Activated CD8-positive, alpha-beta memory T cell treated with anti-CD3 and anti-CD28 coated beads for 36 hours (primary cell): ENCODE data around the gene SRGAP3. TPM values are rescaled to one million over a fixed set of nuclear protein-coding genes. Genes with fewer than 3 reads are reported as not detected.

Experiments used
- CTCF ChIA-PET: fragments of 350-600 bp; sonication (Branson Sonifier 250); formaldehyde crosslinking; loops from one replicate; lab custom pipeline; 2021; ENCODE audit warnings: antibody characterized with exemption; lab: Charles Lee
- POLR2A ChIA-PET: fragments of 350-600 bp; sonication (Branson Sonifier 250); formaldehyde crosslinking; loops from one replicate; lab custom pipeline; 2021; ENCODE audit warnings: antibody characterized with exemption; lab: Charles Lee
- total RNA-seq, 2 experiments: library from RNA; stranded (reverse); gene quantifications; one replicate each; pipeline ENCODE4 v1.2.3, GENCODE V29; 2021

The SRGAP3 gene
- total RNA-seq, 2 experiments from 2014 or later = 0.11 to 0.99 TPM

DNA sequence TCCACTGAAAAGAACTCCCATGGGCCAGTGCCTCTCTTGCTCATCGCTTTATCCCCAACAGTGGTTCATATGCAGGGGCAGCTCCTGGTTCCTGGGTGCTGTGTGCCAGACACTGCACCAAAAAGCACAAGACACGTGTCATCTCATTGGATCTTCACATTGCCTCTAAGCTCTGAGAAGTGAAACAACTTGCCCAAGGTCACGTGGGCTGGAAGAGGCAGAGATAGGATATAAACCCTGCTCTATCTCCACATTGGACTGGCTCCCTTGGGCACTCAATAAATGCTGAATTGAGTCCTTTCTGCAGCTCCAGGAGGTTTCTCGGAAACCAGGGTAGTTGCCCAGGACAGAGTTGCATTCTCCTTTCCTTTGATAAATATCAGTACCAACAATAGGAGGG is 88.1 kb downstream of the SRGAP3 start:
- POLR2A ChIA-PET = no interaction called here
- CTCF ChIA-PET = no interaction called here

DNA sequence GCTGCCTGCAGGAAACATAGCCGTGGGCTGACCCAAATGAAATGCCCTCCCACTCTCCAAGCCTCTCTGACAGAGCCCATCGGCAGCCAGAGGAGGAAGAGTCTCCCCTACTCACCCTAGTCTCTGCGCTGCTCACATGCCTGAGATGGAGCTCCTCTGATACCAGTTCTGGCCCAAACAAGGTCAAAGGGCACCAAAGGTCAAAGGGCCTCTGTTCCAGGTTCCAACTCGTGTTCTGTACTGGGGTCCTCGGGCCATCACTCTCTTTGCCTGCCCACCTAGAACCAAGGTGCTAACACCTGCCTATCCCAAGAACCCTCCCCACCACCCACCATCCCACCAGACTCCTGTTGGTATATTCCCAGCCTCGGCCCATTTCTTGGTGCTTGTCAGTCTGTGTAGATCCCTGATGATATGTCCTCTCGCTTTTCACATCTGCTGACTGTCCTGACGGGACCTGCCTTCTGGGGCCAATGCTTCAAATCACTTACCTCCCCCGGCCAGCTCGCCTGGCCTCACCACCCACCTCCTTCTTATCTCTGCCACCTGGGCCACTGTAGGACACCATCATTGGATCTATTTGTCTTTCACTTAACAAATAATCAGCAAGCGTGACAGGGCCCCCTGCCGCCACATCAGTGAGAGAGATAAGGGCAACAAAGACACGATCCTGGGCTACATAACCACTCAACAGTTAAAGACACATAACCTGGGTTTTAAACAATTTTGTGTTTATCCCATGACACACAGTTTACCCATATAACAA is 90.4 kb downstream of the SRGAP3 start:
- ChIA-PET CTCF (no interaction called here), POLR2A (no interaction called here)

DNA sequence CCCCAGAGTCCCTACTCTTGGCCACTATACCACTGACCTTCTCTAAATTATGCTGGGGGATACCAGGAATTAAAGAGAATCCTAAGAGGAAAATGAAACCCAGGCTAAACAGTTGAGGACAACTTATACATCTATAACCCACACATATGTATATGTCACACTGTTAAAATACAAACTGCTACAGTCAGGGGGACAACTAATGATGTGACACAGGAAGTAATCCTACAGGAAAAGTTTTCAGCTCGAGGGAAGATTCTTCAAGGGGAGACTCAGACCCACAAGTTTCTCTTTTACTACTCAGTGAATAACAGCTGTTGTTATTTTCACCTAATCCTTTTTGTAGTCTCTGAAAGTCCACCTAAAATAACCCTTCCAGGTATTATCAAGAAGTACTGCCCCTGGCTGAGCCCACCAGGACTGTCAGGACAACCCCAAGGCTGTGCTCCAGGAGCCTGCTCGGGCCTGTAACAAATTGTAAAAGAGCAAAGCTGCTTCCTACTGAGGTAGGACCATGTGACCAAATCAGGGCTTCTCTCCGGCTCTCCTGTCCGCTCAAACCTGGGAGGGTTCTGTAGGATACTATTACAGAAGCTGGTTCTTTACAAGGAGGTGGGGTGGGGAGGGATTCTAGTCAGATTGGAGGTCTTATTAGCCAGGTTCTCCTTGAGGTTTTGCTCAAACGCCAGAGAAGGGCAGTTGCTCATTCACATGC is 91.6 kb downstream of the SRGAP3 start:
- POLR2A ChIA-PET = no interaction called here
- CTCF ChIA-PET = no interaction called here

DNA sequence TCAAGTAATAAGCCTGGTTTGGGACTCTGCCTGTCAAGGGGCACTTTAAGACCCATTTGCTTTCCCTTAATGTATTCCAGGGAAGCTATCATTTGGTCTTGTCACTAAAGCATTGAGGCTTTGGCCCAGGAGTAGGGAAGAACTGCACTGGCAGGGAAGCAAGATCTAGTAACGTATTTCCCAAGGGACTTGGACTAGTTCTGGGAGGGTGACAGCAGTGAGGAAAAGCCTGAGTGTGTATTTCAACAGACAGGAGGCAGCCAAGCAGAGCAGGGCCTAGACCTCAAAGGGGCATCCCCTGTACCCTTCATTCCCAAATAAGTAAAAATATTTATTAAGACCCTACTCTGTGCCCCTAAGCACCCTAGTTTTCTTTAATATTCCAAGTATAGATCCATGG is 92.8 kb downstream of the SRGAP3 start:
- ChIA-PET POLR2A (no interaction called here), CTCF (no interaction called here)

DNA sequence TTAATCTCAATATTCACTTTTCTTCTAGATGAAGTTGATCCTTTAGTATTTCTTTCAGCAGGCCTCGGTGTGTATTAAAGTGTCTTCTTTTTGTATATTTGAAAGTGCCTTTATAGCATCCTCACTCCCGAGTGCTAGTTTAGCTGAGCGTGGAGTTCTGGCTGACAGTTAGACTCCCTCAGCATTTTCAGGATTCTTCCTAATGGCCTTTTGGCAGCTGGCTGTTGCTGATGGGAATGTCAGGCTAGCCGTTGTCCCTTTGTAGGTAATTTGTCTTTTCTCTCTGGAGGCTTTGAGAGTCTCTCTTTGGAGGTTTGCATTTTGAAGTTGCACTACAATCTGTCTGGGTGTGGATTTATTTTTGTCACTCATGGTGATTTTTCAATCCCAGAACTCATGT is 94.4 kb downstream of the SRGAP3 start:
- POLR2A ChIA-PET = no interaction called here
- CTCF ChIA-PET = no interaction called here

DNA sequence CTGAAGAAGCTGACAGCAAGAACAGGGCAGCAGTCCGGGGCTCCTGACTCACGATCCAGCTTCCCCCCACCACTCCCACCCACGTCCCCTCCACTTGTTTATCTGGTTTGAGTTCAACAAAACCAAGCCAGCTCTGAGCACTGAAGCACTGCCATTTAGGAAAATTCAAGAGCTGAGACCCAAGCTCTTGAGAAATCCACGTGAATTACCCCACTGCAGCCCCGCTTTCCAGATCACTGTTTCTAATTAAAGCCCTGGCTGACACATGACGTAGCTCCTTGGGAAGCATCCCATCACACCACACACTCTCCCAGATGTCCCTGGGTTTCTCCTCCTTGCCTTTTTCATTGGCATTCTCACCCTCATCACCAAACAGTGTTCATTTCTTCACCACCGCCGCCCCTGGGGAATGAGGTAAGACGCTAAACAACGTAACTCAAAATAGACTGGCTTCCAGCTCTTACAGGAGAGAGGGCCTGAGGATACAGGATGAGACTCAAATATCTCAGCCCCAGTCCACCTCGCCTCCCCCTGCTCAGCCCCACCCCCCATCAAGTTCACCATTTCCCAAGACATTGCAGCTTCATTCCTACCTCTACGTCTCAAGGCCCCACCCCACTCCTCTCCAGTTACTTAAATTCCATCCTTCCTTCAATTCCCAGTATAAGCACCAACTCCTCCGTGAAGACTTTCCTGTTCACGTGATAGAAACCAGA is 95.4 kb downstream of the SRGAP3 start:
- ChIA-PET CTCF (no interaction called here), POLR2A (interaction anchor here (0.6 kb wide), 1 partner anchor 12 kb away, joined by 10 read pairs; no protein-coding TSS in a partner anchor)

DNA sequence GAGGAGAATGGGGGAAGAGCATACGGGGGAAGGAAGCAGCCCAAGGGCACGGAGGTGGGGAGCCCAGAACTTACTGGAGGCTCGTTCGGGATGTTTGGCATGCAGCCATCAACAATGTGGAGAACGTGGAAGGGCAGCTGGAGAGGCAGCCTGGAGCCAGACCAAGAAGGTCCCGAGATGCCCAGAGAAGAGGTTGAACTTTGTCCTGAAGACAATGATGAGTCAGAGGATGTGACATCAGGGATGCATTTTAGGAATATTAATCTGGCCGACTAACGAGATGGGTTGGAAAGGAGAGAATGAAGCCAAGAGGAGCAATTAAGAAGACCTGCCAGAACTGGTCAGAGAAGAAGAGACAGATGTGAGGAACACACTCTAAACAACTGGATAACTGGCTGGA is 98.2 kb downstream of the SRGAP3 start:
- ChIA-PET CTCF (no interaction called here), POLR2A (no interaction called here)

DNA sequence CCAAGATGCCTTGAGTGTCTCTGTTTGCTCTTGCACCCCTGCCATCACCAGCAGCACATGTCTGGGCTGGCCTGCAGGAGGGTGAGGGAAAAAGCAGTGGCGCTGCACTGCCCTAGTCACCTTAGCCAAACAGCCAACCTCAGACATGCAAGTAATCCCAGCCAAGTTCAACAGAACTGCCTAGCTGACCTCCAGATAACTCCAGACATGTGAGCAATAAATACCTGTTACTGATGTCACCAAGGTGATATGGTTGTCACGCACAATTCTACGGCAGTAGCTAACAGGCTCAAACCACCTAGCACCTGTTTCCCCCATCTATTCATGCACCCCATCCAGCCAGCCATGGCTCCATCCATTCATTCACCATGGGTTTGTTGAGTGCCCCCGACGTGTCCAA is 99.9 kb downstream of the SRGAP3 start:
- POLR2A ChIA-PET = no interaction called here
- CTCF ChIA-PET = no interaction called here

DNA sequence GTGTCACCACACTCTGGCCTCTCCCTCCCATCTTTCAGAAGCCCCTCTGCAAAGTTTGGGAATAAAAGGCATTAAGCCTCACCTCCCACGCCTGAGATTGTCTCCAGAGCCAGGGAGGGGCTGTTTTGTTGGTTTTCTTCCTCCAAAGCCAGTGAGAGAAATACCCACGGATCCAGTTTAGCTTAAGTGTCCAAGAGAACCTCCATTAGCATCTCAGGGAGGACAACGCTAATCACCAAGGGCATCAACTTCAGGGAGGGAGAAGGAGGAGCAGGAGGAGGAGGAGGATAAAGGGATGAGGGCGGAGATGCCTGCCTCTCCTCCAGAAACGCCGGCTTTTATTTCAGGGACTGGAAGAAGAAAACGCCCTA is 101.6 kb downstream of the SRGAP3 start:
- ChIA-PET POLR2A (no interaction called here), CTCF (no interaction called here)

DNA sequence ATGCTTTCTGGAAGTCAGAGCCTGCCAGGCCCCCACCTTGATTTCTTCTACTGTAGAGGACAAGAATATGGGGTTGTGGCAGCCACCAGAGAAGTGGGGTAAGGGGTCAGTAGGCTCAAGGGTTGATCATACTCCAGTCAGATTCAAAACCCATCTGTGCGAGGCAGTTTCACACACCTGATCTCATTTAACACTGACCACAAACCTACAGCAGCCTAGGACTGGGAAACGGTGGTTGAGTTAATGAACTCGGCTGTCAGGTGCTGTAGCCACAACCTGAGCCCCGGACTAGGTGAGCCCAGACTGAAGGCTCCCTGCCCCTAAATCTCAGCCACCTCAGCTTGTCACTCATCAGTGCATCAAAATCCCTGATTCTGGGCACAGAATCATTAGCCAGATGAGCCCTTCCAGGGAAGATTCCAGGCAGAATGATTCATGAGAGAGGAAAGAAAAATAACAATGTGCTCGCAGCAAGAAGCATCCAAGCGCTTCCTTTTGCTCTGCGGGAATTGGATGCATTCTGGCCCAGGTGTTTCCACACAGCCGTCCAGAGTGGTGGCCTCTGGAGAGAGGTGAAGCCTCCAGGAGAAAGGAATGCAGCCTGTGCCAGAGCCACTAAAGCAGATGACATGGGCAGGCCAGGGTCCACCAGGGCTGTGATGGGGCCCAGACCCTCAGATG is 102.1 kb downstream of the SRGAP3 start:
- ChIA-PET CTCF (no interaction called here), POLR2A (no interaction called here)

DNA sequence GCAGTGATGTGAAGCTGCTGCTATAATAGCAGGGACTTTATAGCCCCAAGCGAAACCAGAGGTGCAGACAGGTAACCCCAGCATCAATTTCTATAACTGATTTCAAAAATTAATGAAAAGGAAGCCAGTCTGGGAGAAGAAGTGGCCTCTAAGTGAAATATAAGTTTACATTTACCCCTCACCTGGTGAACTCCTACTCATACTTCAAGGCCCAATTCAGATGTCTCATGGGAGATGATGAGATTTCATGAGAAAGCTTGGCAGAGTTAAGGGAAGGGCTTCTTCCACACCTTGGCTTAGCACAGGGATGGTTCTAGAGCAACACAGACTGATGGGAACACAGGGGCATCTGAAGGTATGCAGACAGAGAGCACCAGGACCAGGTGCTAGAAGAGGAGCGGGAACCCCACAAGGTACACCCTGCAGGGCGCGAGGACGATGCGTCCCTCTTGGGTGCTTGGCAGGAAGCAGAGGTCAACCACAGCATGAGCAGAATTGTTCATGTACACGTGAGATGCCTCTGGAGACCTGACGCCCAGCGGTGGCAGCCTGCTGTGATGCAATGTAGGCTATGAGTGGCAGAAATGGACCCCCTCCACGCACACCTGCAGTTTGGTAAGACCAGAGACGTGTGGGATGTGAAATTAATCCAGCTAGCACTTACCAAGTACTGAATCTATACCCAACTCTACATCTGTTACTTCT is 102.9 kb downstream of the SRGAP3 start:
- ChIA-PET CTCF (no interaction called here), POLR2A (no interaction called here)

DNA sequence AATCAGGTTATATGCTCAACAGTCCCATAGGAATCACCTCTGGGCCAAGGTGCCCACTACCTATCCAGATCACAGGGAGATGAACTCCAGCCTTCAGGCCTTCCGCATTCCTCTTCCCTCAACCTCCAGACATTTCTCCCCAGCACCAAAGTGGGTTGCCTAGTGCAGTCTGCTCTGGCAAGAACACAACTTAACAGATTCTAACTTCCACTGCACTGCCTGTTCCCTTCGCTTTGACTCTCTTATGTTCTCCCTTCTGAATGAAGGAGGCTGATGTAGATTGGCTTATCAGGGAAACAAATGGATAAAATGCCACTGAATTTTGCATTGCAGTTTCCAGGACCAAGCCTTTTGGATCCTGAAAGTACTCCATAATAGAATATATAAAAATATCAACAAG is 106.3 kb downstream of the SRGAP3 start:
- ChIA-PET POLR2A (no interaction called here), CTCF (no interaction called here)

DNA sequence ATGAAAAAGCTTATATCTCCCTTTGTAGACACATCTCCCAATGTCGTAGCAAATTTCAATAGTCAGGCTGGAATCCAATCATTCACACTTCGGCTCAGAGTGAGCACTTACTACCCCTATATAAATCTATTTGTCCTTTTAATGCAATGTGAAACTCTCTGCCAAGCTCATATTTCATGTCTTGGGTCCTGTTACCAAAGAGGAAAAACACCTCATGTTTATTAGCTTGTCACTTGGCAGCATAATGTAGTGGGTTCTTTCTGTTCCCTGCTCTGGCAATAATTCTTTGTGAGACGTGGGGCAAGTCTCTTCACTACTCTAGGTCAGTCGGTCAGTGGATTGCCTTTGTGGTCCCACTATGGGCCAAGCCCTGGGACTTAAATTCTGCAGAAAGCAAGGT is 107.1 kb downstream of the SRGAP3 start:
- ChIA-PET CTCF (no interaction called here), POLR2A (interaction anchor here (0.6 kb wide), 1 partner anchor 12 kb away, joined by 10 read pairs; no protein-coding TSS in a partner anchor)

DNA sequence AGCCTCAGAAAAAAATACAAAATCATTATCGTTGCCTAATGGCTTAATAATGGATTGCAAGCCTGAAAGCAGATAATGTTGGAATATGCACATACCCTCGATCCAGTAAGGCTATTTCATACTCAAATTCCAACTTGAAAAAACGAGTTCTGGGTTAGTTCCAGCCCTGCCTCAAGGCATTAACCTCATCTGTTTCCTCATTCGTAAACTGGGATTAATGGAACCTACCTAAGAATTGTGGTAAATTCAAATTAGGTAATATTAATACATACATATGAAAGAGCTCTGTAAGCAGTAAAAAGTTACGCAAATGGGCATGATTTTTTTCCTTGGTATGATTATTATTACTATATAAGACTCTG is 107.5 kb downstream of the SRGAP3 start:
- CTCF ChIA-PET = no interaction called here
- POLR2A ChIA-PET = interaction anchor here (0.6 kb wide), 1 partner anchor 13 kb away, joined by 10 read pairs; no protein-coding TSS in a partner anchor

DNA sequence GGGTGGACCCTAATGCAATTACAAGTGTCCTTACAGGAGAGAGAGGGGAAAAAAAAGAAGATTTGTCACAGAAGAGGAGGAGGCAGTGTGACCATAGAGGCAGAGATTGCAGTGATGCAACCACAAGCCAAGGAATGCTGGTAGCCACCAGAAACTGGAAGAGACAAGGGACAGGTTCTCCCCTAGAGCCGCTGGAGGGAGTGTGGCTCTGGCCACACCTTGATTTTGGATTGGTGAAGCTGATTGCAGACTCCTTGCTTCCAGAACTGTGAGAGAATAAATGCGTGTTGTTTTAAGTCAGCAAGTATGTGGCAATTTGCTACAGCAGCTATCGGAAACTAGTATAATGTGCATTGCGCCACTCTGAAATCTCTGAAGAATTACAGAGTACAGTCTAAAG is 110.1 kb downstream of the SRGAP3 start:
- CTCF ChIA-PET = no interaction called here
- POLR2A ChIA-PET = no interaction called here

DNA sequence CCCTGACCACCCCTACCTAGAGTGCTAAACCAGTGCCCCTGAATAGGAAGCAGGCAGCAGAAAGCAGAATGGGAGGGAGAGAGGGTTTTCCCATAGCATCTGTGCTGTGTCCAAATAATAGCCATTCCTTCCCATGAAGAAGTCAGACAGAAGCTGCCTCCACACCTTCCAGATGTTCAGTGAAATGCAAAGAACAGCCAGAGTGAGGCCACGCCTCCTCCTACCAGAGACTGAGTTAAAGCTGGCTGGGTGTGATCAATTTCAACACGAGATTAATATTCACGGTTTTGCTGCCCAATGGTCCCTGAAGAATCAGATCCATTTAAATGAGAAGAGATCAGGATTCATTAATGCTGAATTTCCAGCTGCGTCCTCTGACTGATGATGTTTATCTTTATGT is 111.8 kb downstream of the SRGAP3 start:
- ChIA-PET CTCF (no interaction called here), POLR2A (no interaction called here)

DNA sequence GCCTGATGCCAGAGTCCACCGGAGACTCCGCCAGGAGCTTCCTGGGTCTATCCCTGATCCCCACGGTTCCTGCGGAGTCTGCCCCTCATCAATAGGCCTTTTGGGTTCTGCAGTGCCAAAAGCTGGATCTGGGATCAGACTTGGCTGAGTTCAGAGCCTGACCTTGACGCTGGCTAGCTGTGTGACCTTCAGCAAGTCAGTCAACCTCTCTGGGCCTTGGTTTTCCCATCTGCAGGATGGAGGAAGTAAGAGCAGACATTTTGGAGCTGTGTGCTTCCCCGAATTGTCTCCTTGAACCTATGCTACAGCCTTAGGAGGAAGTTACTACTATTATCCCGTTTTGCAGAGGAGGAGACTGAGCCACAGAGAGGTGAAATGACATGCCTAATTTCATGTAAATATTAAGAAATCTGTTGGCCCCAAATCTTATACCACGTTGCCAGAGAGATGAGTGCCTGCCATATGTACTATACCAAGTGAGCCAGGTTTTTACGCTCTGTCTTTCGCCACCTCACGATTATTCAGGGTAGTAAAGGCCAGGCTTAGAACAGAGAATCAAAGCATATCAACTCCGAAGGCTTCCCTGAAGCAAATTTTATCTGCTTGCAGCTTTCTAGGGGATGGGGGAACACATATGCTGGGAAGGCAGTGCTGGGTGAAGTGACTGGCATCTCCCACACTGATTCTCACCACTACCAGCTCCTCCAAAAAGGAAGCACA is 112.5 kb downstream of the SRGAP3 start:
- CTCF ChIA-PET = no interaction called here
- POLR2A ChIA-PET = no interaction called here

DNA sequence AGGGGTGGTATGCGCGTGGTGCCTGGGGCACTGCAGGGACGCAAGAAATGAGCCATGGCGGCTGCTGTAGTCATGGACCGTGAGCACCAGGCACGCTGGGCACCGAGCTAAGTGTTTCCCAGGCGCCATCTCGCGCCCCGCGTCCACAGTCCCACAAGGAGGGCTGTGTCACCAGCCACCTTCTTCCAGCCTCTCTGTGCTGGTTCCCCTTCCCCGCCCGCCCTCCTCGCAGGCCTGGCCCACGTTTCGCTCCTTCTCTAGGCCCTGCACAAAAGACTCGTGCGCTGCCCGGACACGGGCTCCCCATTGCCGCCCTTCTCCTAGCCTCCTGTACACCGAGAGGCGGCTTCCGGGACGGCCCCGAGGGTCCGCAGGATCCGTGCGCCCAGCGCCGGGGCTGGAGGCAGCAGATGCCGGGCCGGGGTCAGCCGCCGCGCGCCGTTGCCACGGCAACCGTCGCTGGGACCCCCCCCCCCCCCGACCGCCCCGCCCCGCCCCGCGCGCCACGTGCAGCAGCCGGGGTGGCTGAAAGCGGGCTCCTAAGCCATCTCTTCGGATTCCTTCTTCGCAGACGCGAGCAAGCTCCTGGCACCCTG is 113.4 kb downstream of the SRGAP3 start:
- ChIA-PET POLR2A (no interaction called here), CTCF (no interaction called here)
